Gastroesophageal sphincter (tissue), 3 donors: ENCODE data around the gene NTHL1.

ENCODE experiments used
- EP300 ChIP-seq: sonication (generic); formaldehyde crosslinking; IDR thresholded peaks from one replicate; pipeline ENCODE4 v1.6.1; 2017; ENCODE audit warnings: antibody characterized with exemption, mild to moderate bottlenecking
- POLR2A ChIP-seq, 2 donors: fragments of 450-650 bp; IDR thresholded peaks; one replicate each; pipeline ENCODE4 v1.6.1; 2017; ENCODE audit warnings: antibody characterized with exemption in 2 of 2, mild to moderate bottlenecking in 2 of 2, moderate library complexity in 1 of 2
- POLR2AphosphoS5 ChIP-seq: sonication (generic); formaldehyde crosslinking; IDR thresholded peaks from one replicate; pipeline ENCODE4 v1.6.1; 2017; ENCODE audit warnings: antibody characterized with exemption
- TF ChIP-seq, protein P1 (sequence below), 4 experiments: fragments of 200-600 bp in 2 of 4; fragments of 450-650 bp in 2 of 4; sonication (generic) in 1 of 4; IDR thresholded peaks; one replicate each; pipeline ENCODE4 v1.5.1; 2017 to 2019; ENCODE audit warnings: antibody characterized with exemption in 4 of 4, mild to moderate bottlenecking in 2 of 4, moderate library complexity in 2 of 4

DNA sequence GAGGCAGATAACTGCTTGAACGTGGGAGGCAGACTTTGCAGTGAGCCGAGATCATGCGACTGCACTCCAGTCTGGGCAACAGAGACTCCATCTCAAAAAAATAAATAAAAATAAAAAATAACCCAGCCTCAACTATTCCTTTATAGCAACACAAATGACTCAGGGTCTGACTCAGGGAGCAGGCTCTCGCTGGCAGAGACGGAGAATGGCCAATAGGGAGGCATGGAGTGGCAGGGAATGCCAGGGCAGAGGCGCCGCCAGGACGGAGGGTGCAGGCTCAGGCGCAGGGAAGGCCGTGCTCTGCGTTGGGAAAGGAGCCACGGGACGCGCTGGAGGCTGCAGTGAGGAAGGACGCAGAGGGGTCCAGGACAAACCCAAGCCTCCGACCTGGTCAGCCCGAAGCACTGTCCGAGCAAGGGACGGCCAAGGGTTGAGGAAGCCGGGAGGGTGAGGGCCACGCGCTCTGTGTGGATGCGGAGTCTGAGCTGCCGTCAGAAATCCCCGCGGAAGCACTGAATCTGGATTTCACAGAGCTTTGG is 47.8 kb upstream of the NTHL1 start:
- TF ChIP-seq, protein P1, sequence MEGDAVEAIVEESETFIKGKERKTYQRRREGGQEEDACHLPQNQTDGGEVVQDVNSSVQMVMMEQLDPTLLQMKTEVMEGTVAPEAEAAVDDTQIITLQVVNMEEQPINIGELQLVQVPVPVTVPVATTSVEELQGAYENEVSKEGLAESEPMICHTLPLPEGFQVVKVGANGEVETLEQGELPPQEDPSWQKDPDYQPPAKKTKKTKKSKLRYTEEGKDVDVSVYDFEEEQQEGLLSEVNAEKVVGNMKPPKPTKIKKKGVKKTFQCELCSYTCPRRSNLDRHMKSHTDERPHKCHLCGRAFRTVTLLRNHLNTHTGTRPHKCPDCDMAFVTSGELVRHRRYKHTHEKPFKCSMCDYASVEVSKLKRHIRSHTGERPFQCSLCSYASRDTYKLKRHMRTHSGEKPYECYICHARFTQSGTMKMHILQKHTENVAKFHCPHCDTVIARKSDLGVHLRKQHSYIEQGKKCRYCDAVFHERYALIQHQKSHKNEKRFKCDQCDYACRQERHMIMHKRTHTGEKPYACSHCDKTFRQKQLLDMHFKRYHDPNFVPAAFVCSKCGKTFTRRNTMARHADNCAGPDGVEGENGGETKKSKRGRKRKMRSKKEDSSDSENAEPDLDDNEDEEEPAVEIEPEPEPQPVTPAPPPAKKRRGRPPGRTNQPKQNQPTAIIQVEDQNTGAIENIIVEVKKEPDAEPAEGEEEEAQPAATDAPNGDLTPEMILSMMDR (IDR thresholded peaks at IDR 0.05) = no peak
- TF ChIP-seq EP300 (no peak), POLR2A (IDR thresholded peaks at IDR 0.05) (no peak), POLR2AphosphoS5 (no peak)
